Activated CD4-positive, alpha-beta T cell treated with anti-CD3 and anti-CD28 coated beads for 4 hours (primary cell): ENCODE measurements around the gene CD300LG.

ENCODE experiments used
- DNase-seq, 2 donors: peaks; one replicate each; pipeline ENCODE4 v3.0.0-alpha.2; 2020

The CD300LG gene

GRCh38 chr17:43907998-43908721 is 61.2 kb downstream of the CD300LG start:
- DNase-seq, result peak; percentile 43 to 51

- DNase-seq, result no peak
Measured at GRCh38 chr17:43909537-43910231, 62.7 kb downstream of the CD300LG start.

GRCh38 chr17:43911904-43912303 is 64.9 kb downstream of the CD300LG start:
- no peak for DNase-seq

- DNase-seq, result no peak
Measured at GRCh38 chr17:43912635-43913304, 65.8 kb downstream of the CD300LG start.
